ENCODE data around the gene CTSZ. TPM values are rescaled to one million over a fixed set of nuclear protein-coding genes. Genes with fewer than 3 reads are reported as not detected.
A peak's percentile ranks its signal among the peaks of the same experiment; 100 is the strongest.

CTSZ gene
- total RNA-seq, 2 experiments from 2014 or later = 14.7 to 17.7 TPM

DNA sequence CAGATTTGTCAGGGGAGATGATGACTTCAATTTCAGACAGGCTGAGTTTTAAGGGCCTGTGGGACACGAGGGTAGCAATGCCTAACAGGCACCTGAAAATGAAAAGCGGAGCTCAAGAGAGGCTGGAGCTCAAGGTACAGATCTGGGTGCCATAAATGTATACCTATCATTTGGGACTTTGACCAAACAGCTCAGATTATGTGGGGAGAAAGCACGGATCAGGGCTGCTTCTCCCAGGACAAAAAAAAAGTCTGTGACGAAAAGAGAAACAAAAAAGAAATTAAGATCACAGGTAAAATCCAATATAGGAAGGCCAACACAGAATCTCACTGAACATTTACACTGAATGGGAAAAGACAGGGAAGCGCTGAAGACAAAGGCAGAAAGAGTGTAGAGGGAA lies 33.6 kb upstream of the CTSZ start:
- CTCF ChIA-PET = no interaction called here
- POLR2A ChIA-PET = interaction anchor here (4.1 kb wide), 1 partner anchor 8 kb away, joined by 67 read pairs; the partner anchor contains the start of gene ATP5F1E
- TF ChIP-seq, protein P1, sequence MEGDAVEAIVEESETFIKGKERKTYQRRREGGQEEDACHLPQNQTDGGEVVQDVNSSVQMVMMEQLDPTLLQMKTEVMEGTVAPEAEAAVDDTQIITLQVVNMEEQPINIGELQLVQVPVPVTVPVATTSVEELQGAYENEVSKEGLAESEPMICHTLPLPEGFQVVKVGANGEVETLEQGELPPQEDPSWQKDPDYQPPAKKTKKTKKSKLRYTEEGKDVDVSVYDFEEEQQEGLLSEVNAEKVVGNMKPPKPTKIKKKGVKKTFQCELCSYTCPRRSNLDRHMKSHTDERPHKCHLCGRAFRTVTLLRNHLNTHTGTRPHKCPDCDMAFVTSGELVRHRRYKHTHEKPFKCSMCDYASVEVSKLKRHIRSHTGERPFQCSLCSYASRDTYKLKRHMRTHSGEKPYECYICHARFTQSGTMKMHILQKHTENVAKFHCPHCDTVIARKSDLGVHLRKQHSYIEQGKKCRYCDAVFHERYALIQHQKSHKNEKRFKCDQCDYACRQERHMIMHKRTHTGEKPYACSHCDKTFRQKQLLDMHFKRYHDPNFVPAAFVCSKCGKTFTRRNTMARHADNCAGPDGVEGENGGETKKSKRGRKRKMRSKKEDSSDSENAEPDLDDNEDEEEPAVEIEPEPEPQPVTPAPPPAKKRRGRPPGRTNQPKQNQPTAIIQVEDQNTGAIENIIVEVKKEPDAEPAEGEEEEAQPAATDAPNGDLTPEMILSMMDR (IDR thresholded peaks at IDR 0.05) = no peak
- intact Hi-C loops (cut with DNase I, micrococcal nuclease) = loop anchor here (5.0 to 10.0 kb wide), 4 partner anchors 42 to 736 kb away; partner anchors contain the start of genes STX16 (in 2 of the 2) and RAB22A (in 1 of the 2)
- Histone ChIP-seq H3K4me3 (ENCODE audit: low read length) (no peak overlapping the region), H3K36me3 (ENCODE audit: insufficient read depth, low read length) (peaks cover 28% of the 10 kb centered on the region), H3K27ac (ENCODE audit: low read depth in 1 of 2, low read length in 2 of 2) (no peak overlapping the region), H3K9me3 (ENCODE audit: control insufficient read depth in 1 of 2, insufficient read depth in 1 of 2, low read length in 2 of 2) (no peaks in the 10 kb centered on the region), H3K4me1 (ENCODE audit: insufficient read depth, low read length) (peaks cover 37% of the 10 kb centered on the region), H3K27me3 (ENCODE audit: control insufficient read depth in 1 of 2, insufficient read depth in 2 of 2, low read length in 2 of 2) (no peaks in the 10 kb centered on the region)
- Mint-ChIP-seq H3K4me3 (peak overlapping the region; percentile 89), H3K27me3 (no peaks in the 10 kb centered on the region), H3K27ac (peak overlapping the region; percentile 91), H3K36me3 (ENCODE audit: low read depth) (peaks cover 52% of the 10 kb centered on the region), H3K4me1 (ENCODE audit: low read depth) (peaks cover 59% of the 10 kb centered on the region), H3K9me3 (no peaks in the 10 kb centered on the region)
- DNase-seq (no peak), ATAC-seq (ENCODE audit: poor library complexity) (no peak)

DNA sequence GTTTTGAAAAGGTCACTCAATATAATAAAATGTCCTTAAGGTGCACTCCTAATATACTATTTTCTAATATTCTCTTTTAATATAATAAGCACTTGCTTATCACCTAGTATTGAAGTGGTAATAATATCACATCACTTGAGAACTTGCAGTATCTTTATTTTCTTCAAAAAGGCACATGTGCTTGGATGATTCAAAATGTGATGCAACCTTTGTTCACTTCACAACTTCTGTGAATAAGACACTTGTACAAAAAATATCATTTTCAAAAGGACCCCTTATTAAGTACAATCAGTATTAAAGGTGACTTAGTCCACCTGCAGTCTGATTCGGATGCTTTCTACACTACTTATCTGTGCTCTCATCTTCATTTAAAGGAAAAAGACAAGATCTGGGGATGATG lies 32.2 kb upstream of the CTSZ start:
- TF ChIP-seq, protein P1 (IDR thresholded peaks at IDR 0.05) = no peak
- DNase-seq (no peak), ATAC-seq (ENCODE audit: poor library complexity) (no peak)
- H3K27ac Mint-ChIP-seq = no peak overlapping the region
- ChIA-PET POLR2A (no interaction called here), CTCF (no interaction called here)
- Histone ChIP-seq H3K9me3 (ENCODE audit: control insufficient read depth in 1 of 2, insufficient read depth in 1 of 2, low read length in 2 of 2) (no peaks in the 10 kb centered on the region), H3K4me3 (ENCODE audit: low read length) (no peak overlapping the region), H3K4me1 (ENCODE audit: insufficient read depth, low read length) (peaks cover 37% of the 10 kb centered on the region), H3K27ac (ENCODE audit: low read depth in 1 of 2, low read length in 2 of 2) (no peak overlapping the region), H3K36me3 (ENCODE audit: insufficient read depth, low read length) (peaks cover 41% of the 10 kb centered on the region), H3K27me3 (ENCODE audit: control insufficient read depth in 1 of 2, insufficient read depth in 2 of 2, low read length in 2 of 2) (no peaks in the 10 kb centered on the region)
- no peaks in the 10 kb centered on the region for H3K9me3 Mint-ChIP-seq
- H3K4me3 Mint-ChIP-seq = peak overlapping the region; percentile 69
- no peaks in the 10 kb centered on the region for H3K27me3 Mint-ChIP-seq
- intact Hi-C loops (cut with DNase I, micrococcal nuclease) = no loop called here
- peaks cover 57% of the 10 kb centered on the region for H3K4me1 Mint-ChIP-seq (ENCODE audit: low read depth)
- H3K36me3 Mint-ChIP-seq (ENCODE audit: low read depth) = peaks cover 65% of the 10 kb centered on the region

DNA sequence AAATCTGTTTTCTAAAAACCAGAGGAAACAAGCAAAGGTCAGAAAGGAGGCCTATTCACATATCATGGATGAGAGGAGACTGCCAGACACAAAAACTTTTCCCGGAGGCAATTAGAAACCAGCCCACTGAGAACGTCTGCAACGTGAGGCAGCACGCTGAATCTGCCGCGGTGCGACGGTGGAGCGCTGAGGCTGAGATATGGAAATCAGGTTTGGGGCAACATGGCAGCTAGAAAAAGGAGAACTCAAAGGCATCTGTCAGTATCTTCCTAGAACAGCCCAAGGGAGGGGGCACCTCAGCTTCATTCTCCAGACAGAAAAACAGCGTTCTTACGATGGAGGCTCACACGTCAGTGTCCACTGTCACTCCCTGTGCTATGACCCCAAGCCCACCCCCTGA lies 30.3 kb upstream of the CTSZ start:
- ATAC-seq (ENCODE audit: poor library complexity) = no peak
- H3K27me3 Mint-ChIP-seq = no peaks in the 10 kb centered on the region
- no peak overlapping the region for H3K4me3 Mint-ChIP-seq
- DNase-seq = no peak
- intact Hi-C loops (cut with DNase I, micrococcal nuclease) = no loop called here
- no peaks in the 10 kb centered on the region for H3K9me3 ChIP-seq (ENCODE audit: control insufficient read depth in 1 of 2, insufficient read depth in 1 of 2, low read length in 2 of 2)
- POLR2A ChIA-PET = interaction anchor here (0.6 kb wide), 1 partner anchor 145 kb away, joined by 3 read pairs; no protein-coding TSS in a partner anchor
- H3K36me3 Mint-ChIP-seq (ENCODE audit: low read depth) = peaks cover 71% of the 10 kb centered on the region
- CTCF ChIA-PET = no interaction called here
- no peak overlapping the region for H3K4me3 ChIP-seq (ENCODE audit: low read length)
- H3K4me1 Mint-ChIP-seq (ENCODE audit: low read depth) = peaks cover 50% of the 10 kb centered on the region
- TF ChIP-seq, protein P1 (IDR thresholded peaks at IDR 0.05) = no peak
- peak overlapping the region; percentile 37 for H3K27ac Mint-ChIP-seq
- H3K36me3 ChIP-seq (ENCODE audit: insufficient read depth, low read length) = peaks cover 41% of the 10 kb centered on the region
- H3K27ac ChIP-seq (ENCODE audit: low read depth in 1 of 2, low read length in 2 of 2) = no peak overlapping the region
- H3K9me3 Mint-ChIP-seq = no peaks in the 10 kb centered on the region
- H3K27me3 ChIP-seq (ENCODE audit: control insufficient read depth in 1 of 2, insufficient read depth in 2 of 2, low read length in 2 of 2) = no peaks in the 10 kb centered on the region
- peaks cover 29% of the 10 kb centered on the region for H3K4me1 ChIP-seq (ENCODE audit: insufficient read depth, low read length)
